ENCODE measurements around the gene FUT7. TPM values are rescaled to one million over a fixed set of nuclear protein-coding genes. Genes with fewer than 3 reads are reported as not detected.

Gene FUT7
- total and polyA plus RNA-seq, 2 of the 8 experiments (the other 6 are each of a cell fraction or from before 2014, with no cell fraction given): not detected

DNA sequence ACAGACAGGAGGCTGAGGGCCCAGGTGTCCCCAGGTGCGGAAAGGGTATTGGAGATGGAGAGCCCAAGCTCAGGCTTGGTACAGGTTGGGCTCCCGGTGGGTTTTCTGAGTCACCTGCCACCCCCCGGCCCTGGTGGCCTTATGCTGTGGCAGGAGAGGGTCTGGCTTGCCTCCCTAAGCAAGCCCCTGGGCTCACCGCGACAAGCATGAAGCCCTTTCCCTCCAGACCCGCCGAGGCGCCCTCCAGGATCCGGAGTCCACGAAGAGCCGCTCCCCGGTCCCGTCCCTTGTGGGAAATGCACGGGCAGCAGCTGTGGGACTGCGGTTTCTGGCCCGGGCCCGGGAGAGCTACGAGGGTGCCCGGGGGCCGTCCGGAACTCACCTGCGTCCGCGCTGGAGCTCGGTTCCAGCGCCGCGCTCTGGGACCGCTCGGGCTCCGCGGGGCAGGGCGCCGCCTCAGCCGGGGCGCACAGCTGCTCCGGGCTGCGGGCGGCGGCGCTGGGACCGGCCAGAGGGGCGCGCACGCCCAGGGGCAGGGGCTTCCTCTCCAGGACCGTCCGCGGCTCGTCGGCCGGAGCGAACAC, 37.7 kb upstream of the FUT7 start:
- POLR2A ChIA-PET (ENCODE audit: partially characterized antibody): interaction anchor here (1.0 to 2.0 kb wide), 8 partner anchors 8 to 171 kb away, joined by 3 to 7 read pairs (median 4); partner anchors contain the start of genes MAN1B1, TUBB4B and UAP1L1

More for the DNA sequence above, 37.7 kb upstream of the FUT7 start:
- H3K4ac ChIP-seq (replicated peaks; ENCODE audit: insufficient read length, low read depth, low read length): no peak overlapping the region
- DNase-seq (ENCODE audit: low read depth in 1 of 2, low spot score in 2 of 2): no peak
- H3K9me3 ChIP-seq (ENCODE audit: insufficient read depth in 2 of 2, low read depth in 1 of 2, low read length in 1 of 2): no peaks in the 10 kb centered on the region
- no peak overlapping the region for H3K27ac ChIP-seq (ENCODE audit: low read depth, low read length)
- no peak overlapping the region for H2AFZ ChIP-seq (ENCODE audit: low read length)
- peak overlapping the region; percentile 12 for H3K56ac ChIP-seq (replicated peaks; ENCODE audit: insufficient read length, low read depth, low read length)
- peak overlapping the region; percentile 89; the same call in 1 of the 2 replicates for H4K8ac ChIP-seq (ENCODE audit: extremely low read depth, insufficient read depth, low read length)
- no peak overlapping the region for H2BK20ac ChIP-seq (ENCODE audit: low read length)
- no peak overlapping the region for H3K23ac ChIP-seq (ENCODE audit: insufficient read length)
- no peaks in the 10 kb centered on the region for H3K36me3 ChIP-seq (ENCODE audit: control insufficient read depth in 2 of 4, insufficient read depth in 4 of 4, low read length in 3 of 4)
- H3K79me1 ChIP-seq (ENCODE audit: low read depth, low read length): peaks cover 2% of the 10 kb centered on the region; the same call in 1 of the 2 replicates
- no peak overlapping the region; the same call in 1 of the 2 replicates for H3K18ac ChIP-seq (ENCODE audit: extremely low read depth, low read length)
- peak overlapping the region; percentile 73 to 85 for H3K4me2 ChIP-seq (ENCODE audit: insufficient read depth in 1 of 2, low read depth in 2 of 2, low read length in 2 of 2)
- H2BK5ac ChIP-seq (ENCODE audit: low read depth, low read length): no peak overlapping the region
- no peaks in the 10 kb centered on the region for H3K79me2 ChIP-seq (ENCODE audit: control insufficient read depth in 1 of 2, insufficient read depth in 2 of 2, low read length in 2 of 2)
- peaks cover 0 to 21% (median 18%) of the 10 kb centered on the region in 4 experiments; a peak in 6 of 7 replicates for H3K4me1 ChIP-seq (replicated peaks in 1 of 4; ENCODE audit: control insufficient read depth in 3 of 4, insufficient read depth in 4 of 4, low read length in 3 of 4)
- H3K9ac ChIP-seq (replicated peaks in 1 of 4; ENCODE audit: extremely low read depth in 1 of 4, low read depth in 3 of 4, low read length in 3 of 4): no peak overlapping the region; a peak in 1 of 7 replicates
- peaks cover 13% of the 10 kb centered on the region for H3K23me2 ChIP-seq (ENCODE audit: low read depth, low read length)
- H3K14ac ChIP-seq (ENCODE audit: insufficient read length): no peak overlapping the region
- H4K20me1 ChIP-seq (replicated peaks in 1 of 2; ENCODE audit: control insufficient read depth in 1 of 2, insufficient read depth in 2 of 2, low read length in 2 of 2): peaks cover 23 to 25% of the 10 kb centered on the region in 2 experiments
- H2BK120ac ChIP-seq (replicated peaks; ENCODE audit: low read depth, low read length): no peak overlapping the region
- peaks cover 0 to 18% (median 7%) of the 10 kb centered on the region in 4 experiments; a peak in 5 of 7 replicates for H3K27me3 ChIP-seq (replicated peaks in 1 of 4; ENCODE audit: control insufficient read depth in 3 of 4, extremely low read depth in 1 of 4, insufficient read depth in 3 of 4, low read length in 3 of 4)
- H2BK12ac ChIP-seq (ENCODE audit: low read depth, low read length): no peak overlapping the region
- H2AK5ac ChIP-seq (ENCODE audit: low read depth, low read length): no peak overlapping the region
- no peak overlapping the region for H4K91ac ChIP-seq (replicated peaks; ENCODE audit: insufficient read length, low read length)
- H4K5ac ChIP-seq (ENCODE audit: insufficient read length, low read depth, low read length): no peak overlapping the region
- CTCF ChIA-PET (ENCODE audit: partially characterized antibody): interaction anchor here (0.6 to 13.5 kb wide), 21 partner anchors 8 to 312 kb away, joined by 3 to 291 read pairs (median 6); partner anchors contain the start of genes ABCA2, CYSRT1, ENTPD2 and FUT7
- TF ChIP-seq PHF8 (conservative IDR thresholded peaks at IDR 0.05; ENCODE audit: low read depth, low read length) (no peak), BACH1 (IDR thresholded peaks at IDR 0.05; ENCODE audit: low read length) (peak; percentile 19; the same call in 1 of the 2 replicates)
- 11% methylated on average over 38 of the region's 52 CpGs; no CpG with 5 or more reads in 1 of the 2 experiments for WGBS, 2 experiments (ENCODE audit: extremely low coverage in 1 of 2, insufficient coverage in 1 of 2, insufficient read length in 1 of 2, insufficient replicate concordance in 2 of 2, low coverage in 1 of 2, low lambda C conversion rate in 2 of 2, missing lambda C conversion rate in 1 of 2)
- H3K4me3 ChIP-seq (ENCODE audit: extremely low read depth in 1 of 4, insufficient read depth in 2 of 4, low read depth in 3 of 4, low read length in 4 of 4): peak overlapping the region; percentile 46 to 64 (median 48)
- no peak overlapping the region for H2BK15ac ChIP-seq (ENCODE audit: low read length)
- no peak for FAIRE-seq
